NCI-H2196 (cell line): ENCODE data around the gene IFI27L2.
A peak's percentile ranks its signal among the peaks of the same experiment; 100 is the strongest.

Experiments used
- DNase-seq: peaks from one replicate; lab custom pipeline; 2025; ENCODE audit not compliant: unreplicated experiment; lab: John Stamatoyannopoulos, UW

Gene IFI27L2

DNA sequence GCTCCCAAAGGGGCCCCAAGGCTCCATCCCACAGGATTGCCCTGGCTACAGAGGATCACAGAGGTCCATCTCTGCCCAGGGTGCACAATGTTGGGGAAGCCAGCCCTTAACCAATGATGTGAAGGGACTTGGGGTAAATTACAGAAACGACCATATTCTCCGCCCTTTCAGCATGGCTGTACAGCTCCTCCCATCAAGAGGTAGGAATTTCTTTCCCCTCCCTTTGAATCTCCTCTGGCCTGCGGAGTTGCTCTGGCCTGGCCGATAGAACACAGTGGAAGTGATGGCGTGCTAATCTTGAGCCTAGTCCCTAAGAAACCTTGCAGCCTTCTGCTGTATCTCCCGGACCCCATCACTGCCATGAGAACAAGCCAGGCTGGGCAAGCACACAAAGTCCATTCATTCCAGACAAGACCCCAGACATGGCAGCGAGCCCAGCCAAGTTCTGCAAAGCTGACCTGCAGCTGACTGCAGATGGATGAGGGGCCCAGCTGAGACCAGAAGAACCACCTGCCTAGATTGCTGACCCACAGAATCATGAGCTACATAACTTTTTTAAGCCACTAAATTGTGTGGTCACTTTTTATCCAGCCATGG, 25.8 kb downstream of the IFI27L2 start:
- no peak for DNase-seq

- no peak for DNase-seq
Measured at GRCh38 chr14:94102768-94103482, 26.5 kb downstream of the IFI27L2 start.

DNA sequence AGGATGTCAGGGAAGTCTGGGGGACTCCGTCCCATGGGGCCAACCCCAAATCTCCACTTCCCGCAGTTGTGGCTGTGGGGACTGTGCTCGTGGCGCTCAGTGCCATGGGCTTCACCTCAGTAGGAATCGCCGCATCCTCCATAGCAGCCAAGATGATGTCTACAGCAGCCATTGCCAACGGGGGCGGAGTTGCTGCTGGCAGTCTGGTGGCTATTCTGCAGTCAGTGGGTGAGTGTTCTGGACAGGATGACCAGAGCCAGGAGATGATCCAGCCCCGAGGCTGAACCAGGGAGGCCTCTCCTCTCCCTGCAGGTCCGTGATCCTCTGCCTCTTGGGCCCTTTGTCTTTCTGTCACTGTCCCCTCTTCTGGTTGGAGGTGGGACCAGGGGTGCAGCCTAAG, 27.7 kb downstream of the IFI27L2 start:
- no peak for DNase-seq

DNA sequence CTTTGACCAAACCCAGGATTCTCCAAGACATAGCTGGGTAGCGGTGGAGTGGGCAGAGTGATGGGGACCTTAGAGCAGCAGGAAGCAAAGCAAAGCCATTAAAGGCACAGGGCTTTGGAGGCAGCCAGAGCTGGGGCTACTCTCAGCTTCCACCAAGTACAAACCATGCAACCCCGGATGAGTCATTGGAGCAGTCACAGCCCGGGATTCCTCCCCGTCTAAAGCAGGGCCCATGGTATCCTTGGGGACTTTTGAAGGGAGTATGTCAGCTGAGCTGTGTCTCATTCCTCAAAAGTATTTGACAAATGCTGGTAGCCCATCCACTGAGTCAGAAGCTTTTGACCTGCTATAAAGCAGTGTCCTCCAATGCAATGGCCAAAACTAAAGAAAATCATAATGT, 28.6 kb downstream of the IFI27L2 start:
- DNase-seq: no peak

DNA sequence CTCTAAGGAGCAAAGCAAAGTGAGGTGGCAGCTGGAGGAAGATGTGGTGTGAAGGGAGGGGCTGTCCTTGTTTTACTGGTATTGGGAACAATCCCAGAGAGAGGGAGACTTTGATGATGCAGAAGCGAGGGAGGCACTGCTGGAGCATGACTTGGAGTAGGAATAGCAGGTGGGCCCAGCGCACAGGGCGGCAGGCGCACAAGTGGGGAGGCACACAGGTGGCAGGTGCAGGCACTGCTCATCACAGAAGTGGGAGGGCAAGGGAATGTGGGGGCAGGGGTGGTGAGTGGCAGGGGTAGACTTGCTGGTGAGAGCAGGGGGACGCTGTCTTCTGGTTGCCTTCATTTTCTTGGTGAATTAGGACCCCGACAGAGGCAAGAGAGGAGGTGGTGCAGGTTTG, 30.4 kb downstream of the IFI27L2 start:
- DNase-seq: no peak

DNA sequence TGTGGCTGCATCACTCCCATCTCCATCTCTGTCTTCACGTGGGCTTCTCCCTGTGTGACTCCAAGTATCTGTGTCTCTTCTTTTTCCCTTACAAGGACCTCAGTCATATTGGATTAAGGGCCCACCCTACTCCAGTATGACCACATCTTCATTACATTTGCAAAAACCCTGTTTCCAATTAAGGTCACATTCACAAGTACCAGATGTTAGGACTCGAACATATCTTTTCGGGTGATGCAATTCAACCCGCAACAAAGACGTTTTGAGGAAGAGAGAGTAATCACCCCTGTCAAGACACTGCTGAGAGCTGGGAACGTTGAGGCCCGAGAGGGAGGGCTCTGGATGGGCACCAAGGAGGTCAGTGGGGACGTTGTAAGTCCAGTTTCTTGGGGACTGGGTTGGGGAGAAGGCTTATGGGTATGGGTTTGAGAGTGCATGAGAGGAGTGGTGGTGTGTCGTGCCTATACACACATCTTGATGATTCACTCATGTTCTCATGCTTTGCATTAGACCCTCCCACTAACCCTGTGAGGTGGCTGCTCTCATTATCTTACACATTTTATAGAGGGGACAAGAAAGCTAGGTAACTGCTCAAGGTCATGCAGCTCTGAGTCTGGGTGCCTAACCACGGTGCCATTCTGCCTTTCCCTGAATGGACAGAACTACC, 30.9 kb downstream of the IFI27L2 start:
- no peak for DNase-seq

GRCh38 chr14:94097091-94097490, 32.3 kb downstream of the IFI27L2 start:
- DNase-seq: no peak

GRCh38 chr14:94093418-94093817, 36.0 kb downstream of the IFI27L2 start:
- no peak for DNase-seq

DNA sequence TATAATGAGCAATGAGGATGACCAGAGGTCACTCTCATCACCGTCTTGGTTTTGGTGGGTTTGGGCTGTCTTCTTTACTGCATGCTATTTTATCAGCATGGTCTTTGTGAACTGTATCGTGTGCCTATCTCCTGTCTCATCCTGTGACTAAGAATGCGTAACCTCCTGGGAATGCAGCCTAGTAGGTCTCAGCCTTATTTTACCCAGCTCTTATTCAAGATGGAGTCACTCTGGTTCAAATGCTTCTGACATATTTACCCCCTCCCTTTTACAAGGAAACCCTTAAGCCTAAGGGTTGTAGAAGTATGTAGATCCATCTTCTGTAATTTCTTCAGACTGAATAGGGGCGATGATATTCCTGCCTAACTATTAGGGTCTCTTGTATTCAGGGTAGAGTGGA, 39.9 kb downstream of the IFI27L2 start:
- DNase-seq: no peak

DNA sequence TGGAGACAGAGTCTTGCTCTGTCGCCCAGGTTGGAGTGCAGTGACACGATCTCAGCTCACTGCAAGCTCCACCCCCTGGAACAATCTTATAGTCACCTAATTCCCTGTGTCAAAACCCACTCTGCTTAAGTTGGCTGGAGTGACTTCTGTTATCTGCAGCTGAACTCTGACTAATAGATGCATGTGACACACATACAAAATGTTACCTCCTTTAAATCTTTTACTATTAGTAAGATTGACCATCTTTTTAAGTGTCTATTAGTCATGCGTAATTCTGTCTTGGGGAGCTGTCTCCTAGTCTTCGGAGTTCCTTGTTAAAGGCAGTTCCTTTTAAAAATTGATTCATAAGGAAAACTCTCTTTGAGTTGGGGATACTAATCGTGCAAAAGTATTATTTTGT, 40.9 kb downstream of the IFI27L2 start:
- DNase-seq: no peak

GRCh38 chr14:94087891-94088290, 41.5 kb downstream of the IFI27L2 start:
- no peak for DNase-seq

GRCh38 chr14:94081386-94081820, 48.0 kb downstream of the IFI27L2 start:
- no peak for DNase-seq

DNA sequence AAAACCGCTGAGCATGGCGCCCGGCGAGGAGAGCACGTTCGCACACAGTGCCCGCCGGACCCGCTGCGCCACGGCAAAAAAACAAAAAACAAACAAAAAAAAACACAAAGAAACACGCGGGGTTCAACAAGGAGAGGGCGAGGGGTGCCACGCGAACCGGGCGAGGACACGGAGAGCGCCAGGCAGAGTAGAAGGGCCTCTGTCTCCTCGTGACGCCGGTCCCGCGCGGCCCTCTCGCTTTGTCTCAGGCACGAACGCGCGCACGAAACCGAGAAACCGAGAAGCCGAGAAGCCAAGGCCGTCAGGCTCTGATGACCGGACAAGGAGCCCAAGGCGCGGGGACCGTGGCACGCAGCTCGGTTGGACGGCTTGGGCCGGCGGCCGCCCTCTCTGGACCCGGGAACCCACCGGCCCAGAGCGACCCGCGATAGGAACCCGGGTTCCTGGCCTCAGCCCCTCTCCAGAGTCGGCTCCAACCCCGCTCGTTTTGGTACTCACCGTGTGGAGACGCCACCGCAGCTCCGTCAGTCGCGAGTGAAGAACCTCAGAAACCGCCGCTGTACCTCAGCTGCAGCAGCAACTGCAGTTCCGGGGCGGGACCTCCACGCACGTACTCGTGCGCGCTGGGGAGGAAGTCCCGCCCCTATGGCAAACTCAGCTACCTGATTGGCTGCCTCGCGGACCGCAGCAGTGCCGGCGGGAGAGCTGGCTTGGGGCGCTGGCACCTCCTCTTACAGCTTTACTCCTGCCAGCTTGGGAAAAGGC, 48.6 kb downstream of the IFI27L2 start, which contains the start of the genes DDX24 and IFI27L1:
TSS of gene DDX24 (minus strand) at position 582 of the 765 bp plus-strand sequence. CDS start 1,460 bp downstream, outside the sequence.
TSS of gene IFI27L1 (plus strand) at position 690 of the 765 bp plus-strand sequence. CDS start 15,628 bp downstream, outside the sequence.
- DNase-seq: peak; percentile 82

GRCh38 chr14:94079891-94080620, 49.3 kb downstream of the IFI27L2 start:
- DNase-seq: peak; percentile 5

- DNase-seq: no peak
Measured at GRCh38 chr14:94077823-94078222, 51.6 kb downstream of the IFI27L2 start.
